SK-N-SH treated with all-trans-retinoic acid at 6 μM for 48 hours (cell line): Measurements from ENCODE around the gene PHKA1.

ENCODE experiments used
- ATAC-seq: fragments of 200-7000 bp; cut with Tn5 transposase; 3 replicates; pipeline ENCODE4 v1.9.1; 2020; ENCODE audit warnings: mild to moderate bottlenecking, moderate library complexity
- ARNTL ChIP-seq: fragments of 450-650 bp; formaldehyde crosslinking; IDR thresholded peaks from 2 replicates; pipeline ENCODE4 v1.5.0; 2020; ENCODE audit warnings: low read depth, mild to moderate bottlenecking, moderate library complexity, borderline replicate concordance
- BACH2 ChIP-seq: fragments of 250-450 bp; sonication (Bioruptor Pico); IDR thresholded peaks from 2 replicates; pipeline ENCODE4 v1.9.0; 2021; ENCODE audit warnings: mild to moderate bottlenecking, borderline replicate concordance
- CSDC2 ChIP-seq: fragments of 250-450 bp; sonication (Bioruptor Pico); IDR thresholded peaks from 2 replicates; pipeline ENCODE4 v1.5.0; 2020; ENCODE audit warnings: mild to moderate bottlenecking, moderate library complexity
- ESRRG ChIP-seq: fragments of 250-450 bp; sonication (Bioruptor Pico); IDR thresholded peaks from 2 replicates; pipeline ENCODE4 v1.6.1; 2021; ENCODE audit warnings: mild to moderate bottlenecking
- GLIS3 ChIP-seq: fragments of 250-450 bp; sonication (Bioruptor Pico); IDR thresholded peaks from 2 replicates; pipeline ENCODE4 v1.5.0; 2020; ENCODE audit warnings: mild to moderate bottlenecking, moderate library complexity
- OSR1 ChIP-seq: fragments of 250-450 bp; sonication (Bioruptor Pico); IDR thresholded peaks from 2 replicates; pipeline ENCODE4 v1.8.0; 2022; ENCODE audit warnings: moderate library complexity, mild to moderate bottlenecking, inconsistent platforms
- PPARA ChIP-seq: fragments of 250-450 bp; sonication (Bioruptor Pico); IDR thresholded peaks from 2 replicates; pipeline ENCODE4 v1.5.0; 2020; ENCODE audit warnings: mild to moderate bottlenecking, borderline replicate concordance
- RARB ChIP-seq: fragments of 250-450 bp; sonication (Bioruptor Pico); IDR thresholded peaks from 2 replicates; pipeline ENCODE4 v1.8.0; 2021; ENCODE audit warnings: mild to moderate bottlenecking, moderate library complexity
- SNAI2 ChIP-seq: fragments of 250-450 bp; sonication (Bioruptor Pico); IDR thresholded peaks from 2 replicates; pipeline ENCODE4 v1.5.0; 2020; ENCODE audit warnings: mild to moderate bottlenecking, moderate library complexity
- TOX ChIP-seq: fragments of 250-450 bp; sonication (Bioruptor Pico); IDR thresholded peaks from 2 replicates; pipeline ENCODE4 v1.8.0; 2021; ENCODE audit warnings: mild to moderate bottlenecking, moderate library complexity, borderline replicate concordance
- ZC3H10 ChIP-seq: fragments of 250-450 bp; sonication (Bioruptor Pico); IDR thresholded peaks from 2 replicates; pipeline ENCODE4 v1.5.1; 2021; ENCODE audit warnings: mild to moderate bottlenecking, moderate library complexity
- ZFP3 ChIP-seq: fragments of 250-450 bp; sonication (Bioruptor Pico); IDR thresholded peaks from 2 replicates; pipeline ENCODE4 v1.5.0; 2020; ENCODE audit warnings: mild to moderate bottlenecking, moderate library complexity
- ZNF565 ChIP-seq: fragments of 450-650 bp; formaldehyde crosslinking; conservative IDR thresholded peaks from 2 replicates; pipeline ENCODE4 v1.5.0; 2020; ENCODE audit warnings: low read depth, mild to moderate bottlenecking, moderate library complexity
- ZNF70 ChIP-seq: fragments of 450-650 bp; formaldehyde crosslinking; IDR thresholded peaks from 2 replicates; pipeline ENCODE4 v1.5.0; 2020; ENCODE audit warnings: mild to moderate bottlenecking, moderate library complexity
- ZNF8 ChIP-seq: fragments of 450-650 bp; formaldehyde crosslinking; IDR thresholded peaks from 2 replicates; pipeline ENCODE4 v1.5.0; 2020; ENCODE audit warnings: mild to moderate bottlenecking, moderate library complexity
- TF ChIP-seq, protein P1 (sequence below): fragments of 250-450 bp; sonication (Bioruptor Pico); IDR thresholded peaks from 2 replicates; pipeline ENCODE4 v1.8.0; 2021; ENCODE audit warnings: low read depth, mild to moderate bottlenecking, moderate library complexity, borderline replicate concordance
- TF ChIP-seq, protein P2 (sequence below): fragments of 250-450 bp; sonication (Bioruptor Pico); IDR thresholded peaks from 2 replicates; pipeline ENCODE4 v1.5.1; 2021; ENCODE audit warnings: mild to moderate bottlenecking, moderate library complexity
- TF ChIP-seq, protein P3 (sequence below): fragments of 250-450 bp; sonication (Bioruptor Pico); IDR thresholded peaks from 2 replicates; pipeline ENCODE4 v1.5.0; 2020; ENCODE audit warnings: mild to moderate bottlenecking, moderate library complexity
- TF ChIP-seq, protein P4 (sequence below): fragments of 250-450 bp; sonication (Bioruptor Pico); IDR thresholded peaks from 2 replicates; pipeline ENCODE4 v1.5.1; 2020; ENCODE audit warnings: low read depth, mild to moderate bottlenecking, moderate library complexity

PHKA1 gene

DNA sequence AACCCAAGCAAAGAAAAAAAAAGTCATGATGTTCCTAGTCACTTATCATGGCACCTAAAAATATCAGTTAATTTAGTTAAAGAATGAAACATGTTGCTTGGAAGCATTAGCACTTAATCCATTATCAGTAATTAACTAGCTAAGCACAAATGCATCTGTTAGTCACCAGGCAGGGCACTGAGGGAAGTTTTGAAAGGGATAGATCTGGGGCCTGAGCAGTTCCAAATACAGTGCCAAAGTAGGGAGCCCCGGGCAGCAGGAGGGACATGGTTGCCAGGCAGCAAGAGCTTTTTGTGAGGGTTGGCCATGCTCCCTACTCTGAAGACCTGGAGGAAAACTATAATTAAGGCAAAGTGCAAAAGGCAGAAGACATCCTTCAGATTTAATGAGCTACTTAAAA, 62.0 kb downstream of the PHKA1 start (continued):
- TF ChIP-seq ZC3H10 (CRISPR knock-in tag) (no peak), ZFP3 (CRISPR knock-in tag) (no peak), ARNTL (CRISPR knock-in tag) (no peak), TOX (CRISPR knock-in tag) (no peak), ZNF8 (CRISPR knock-in tag) (no peak), BACH2 (CRISPR knock-in tag) (no peak), SNAI2 (CRISPR knock-in tag) (no peak)
- TF ChIP-seq, protein P1, sequence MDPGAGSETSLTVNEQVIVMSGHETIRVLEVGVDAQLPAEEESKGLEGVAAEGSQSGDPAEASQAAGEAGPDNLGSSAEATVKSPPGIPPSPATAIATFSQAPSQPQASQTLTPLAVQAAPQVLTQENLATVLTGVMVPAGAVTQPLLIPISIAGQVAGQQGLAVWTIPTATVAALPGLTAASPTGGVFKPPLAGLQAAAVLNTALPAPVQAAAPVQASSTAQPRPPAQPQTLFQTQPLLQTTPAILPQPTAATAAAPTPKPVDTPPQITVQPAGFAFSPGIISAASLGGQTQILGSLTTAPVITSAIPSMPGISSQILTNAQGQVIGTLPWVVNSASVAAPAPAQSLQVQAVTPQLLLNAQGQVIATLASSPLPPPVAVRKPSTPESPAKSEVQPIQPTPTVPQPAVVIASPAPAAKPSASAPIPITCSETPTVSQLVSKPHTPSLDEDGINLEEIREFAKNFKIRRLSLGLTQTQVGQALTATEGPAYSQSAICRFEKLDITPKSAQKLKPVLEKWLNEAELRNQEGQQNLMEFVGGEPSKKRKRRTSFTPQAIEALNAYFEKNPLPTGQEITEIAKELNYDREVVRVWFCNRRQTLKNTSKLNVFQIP (CRISPR knock-in tag), result no peak

DNA sequence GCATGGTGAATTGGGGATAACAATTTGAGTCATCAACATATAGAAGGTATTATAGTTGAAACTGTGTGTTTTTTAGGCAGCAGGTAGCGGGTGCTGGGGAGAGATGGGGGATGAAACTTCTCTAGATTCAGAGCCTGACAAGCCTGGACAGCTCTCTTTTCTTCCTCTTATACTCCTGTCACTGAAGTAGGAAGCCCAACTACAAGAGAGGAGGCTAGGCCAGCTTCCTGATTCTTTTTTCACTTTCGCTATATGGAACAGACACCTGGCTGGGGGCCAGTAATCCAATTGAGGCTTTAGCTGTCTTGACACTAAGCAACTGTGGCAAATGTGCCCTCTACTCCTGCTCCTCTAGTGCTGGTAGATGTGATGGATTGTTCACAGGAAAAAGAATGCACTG, 69.2 kb downstream of the PHKA1 start:
- ATAC-seq, result no peak
- TF ChIP-seq CSDC2 (CRISPR knock-in tag), result no peak
- TF ChIP-seq ZNF8 (CRISPR knock-in tag), result no peak
- TF ChIP-seq GLIS3 (CRISPR knock-in tag), result no peak
- TF ChIP-seq BACH2 (CRISPR knock-in tag), result no peak
- TF ChIP-seq TOX (CRISPR knock-in tag), result no peak

DNA sequence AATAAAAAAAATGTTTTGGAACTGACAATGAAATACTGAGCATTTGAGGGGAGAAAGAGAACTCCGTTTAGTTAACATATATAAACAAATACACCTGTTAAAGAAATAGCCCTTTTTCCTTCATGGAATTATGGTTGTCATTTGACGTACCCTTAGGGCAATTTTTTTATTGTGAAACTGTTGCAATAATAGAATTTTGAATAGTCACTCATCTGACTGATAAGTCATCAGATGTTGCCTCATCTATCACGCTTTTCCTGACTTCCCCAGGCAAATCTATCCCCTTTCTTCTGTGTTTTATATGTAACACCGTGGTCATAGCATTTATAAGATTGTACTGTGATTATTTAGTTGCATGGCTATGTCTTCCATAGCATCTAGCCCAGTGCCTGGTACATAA, 72.5 kb downstream of the PHKA1 start:
- ATAC-seq, result no peak
- TF ChIP-seq OSR1 (CRISPR knock-in tag) (no peak), GLIS3 (CRISPR knock-in tag) (no peak), ZFP3 (CRISPR knock-in tag) (no peak), BACH2 (CRISPR knock-in tag) (no peak), SNAI2 (CRISPR knock-in tag) (no peak), ZNF70 (CRISPR knock-in tag) (no peak), ESRRG (CRISPR knock-in tag) (no peak), ZNF8 (CRISPR knock-in tag) (no peak), CSDC2 (CRISPR knock-in tag) (no peak), ZNF565 (no peak), ARNTL (CRISPR knock-in tag) (no peak), TOX (CRISPR knock-in tag) (no peak), ZC3H10 (CRISPR knock-in tag) (no peak)
- TF ChIP-seq, protein P2, sequence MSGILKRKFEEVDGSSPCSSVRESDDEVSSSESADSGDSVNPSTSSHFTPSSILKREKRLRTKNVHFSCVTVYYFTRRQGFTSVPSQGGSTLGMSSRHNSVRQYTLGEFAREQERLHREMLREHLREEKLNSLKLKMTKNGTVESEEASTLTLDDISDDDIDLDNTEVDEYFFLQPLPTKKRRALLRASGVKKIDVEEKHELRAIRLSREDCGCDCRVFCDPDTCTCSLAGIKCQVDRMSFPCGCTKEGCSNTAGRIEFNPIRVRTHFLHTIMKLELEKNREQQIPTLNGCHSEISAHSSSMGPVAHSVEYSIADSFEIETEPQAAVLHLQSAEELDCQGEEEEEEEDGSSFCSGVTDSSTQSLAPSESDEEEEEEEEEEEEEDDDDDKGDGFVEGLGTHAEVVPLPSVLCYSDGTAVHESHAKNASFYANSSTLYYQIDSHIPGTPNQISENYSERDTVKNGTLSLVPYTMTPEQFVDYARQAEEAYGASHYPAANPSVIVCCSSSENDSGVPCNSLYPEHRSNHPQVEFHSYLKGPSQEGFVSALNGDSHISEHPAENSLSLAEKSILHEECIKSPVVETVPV, result no peak
- TF ChIP-seq, protein P3, sequence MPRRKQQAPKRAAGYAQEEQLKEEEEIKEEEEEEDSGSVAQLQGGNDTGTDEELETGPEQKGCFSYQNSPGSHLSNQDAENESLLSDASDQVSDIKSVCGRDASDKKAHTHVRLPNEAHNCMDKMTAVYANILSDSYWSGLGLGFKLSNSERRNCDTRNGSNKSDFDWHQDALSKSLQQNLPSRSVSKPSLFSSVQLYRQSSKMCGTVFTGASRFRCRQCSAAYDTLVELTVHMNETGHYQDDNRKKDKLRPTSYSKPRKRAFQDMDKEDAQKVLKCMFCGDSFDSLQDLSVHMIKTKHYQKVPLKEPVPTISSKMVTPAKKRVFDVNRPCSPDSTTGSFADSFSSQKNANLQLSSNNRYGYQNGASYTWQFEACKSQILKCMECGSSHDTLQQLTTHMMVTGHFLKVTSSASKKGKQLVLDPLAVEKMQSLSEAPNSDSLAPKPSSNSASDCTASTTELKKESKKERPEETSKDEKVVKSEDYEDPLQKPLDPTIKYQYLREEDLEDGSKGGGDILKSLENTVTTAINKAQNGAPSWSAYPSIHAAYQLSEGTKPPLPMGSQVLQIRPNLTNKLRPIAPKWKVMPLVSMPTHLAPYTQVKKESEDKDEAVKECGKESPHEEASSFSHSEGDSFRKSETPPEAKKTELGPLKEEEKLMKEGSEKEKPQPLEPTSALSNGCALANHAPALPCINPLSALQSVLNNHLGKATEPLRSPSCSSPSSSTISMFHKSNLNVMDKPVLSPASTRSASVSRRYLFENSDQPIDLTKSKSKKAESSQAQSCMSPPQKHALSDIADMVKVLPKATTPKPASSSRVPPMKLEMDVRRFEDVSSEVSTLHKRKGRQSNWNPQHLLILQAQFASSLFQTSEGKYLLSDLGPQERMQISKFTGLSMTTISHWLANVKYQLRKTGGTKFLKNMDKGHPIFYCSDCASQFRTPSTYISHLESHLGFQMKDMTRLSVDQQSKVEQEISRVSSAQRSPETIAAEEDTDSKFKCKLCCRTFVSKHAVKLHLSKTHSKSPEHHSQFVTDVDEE (CRISPR knock-in tag), result no peak
- TF ChIP-seq, protein P4, sequence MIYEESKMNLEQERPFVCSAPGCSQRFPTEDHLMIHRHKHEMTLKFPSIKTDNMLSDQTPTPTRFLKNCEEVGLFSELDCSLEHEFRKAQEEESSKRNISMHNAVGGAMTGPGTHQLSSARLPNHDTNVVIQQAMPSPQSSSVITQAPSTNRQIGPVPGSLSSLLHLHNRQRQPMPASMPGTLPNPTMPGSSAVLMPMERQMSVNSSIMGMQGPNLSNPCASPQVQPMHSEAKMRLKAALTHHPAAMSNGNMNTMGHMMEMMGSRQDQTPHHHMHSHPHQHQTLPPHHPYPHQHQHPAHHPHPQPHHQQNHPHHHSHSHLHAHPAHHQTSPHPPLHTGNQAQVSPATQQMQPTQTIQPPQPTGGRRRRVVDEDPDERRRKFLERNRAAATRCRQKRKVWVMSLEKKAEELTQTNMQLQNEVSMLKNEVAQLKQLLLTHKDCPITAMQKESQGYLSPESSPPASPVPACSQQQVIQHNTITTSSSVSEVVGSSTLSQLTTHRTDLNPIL (CRISPR knock-in tag), result no peak
- TF ChIP-seq, all 23 proteins: peak for 0

DNA sequence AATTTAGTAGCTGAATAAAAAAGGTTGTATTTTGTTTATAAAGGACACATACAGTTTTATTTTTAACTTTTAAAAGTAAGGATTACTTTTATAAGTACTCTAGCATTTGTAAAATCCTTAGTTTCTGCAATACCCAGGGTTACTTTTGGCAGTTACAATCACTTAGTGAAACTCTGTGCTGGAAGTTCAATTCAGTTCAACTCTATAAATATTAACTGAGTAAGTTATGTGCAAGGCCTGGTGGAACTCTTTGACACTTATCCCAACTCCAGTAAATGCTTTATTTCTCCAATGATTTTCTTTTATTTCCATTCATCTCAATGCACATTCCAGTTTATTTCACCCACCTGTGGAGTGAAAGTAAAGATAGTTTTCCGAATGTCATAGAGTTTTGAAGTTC, 78.2 kb downstream of the PHKA1 start:
- no peak for ATAC-seq
- TF ChIP-seq ZC3H10 (CRISPR knock-in tag) (no peak), PPARA (CRISPR knock-in tag) (no peak), OSR1 (CRISPR knock-in tag) (no peak), ZNF565 (no peak), RARB (CRISPR knock-in tag) (no peak)
- TF ChIP-seq, protein P3 (CRISPR knock-in tag), result no peak
- TF ChIP-seq, all 23 proteins: peak for 0
